Small intestine (tissue), 7 donors: ENCODE measurements around the gene EGLN1. TPM values are rescaled to one million over a fixed set of nuclear protein-coding genes. Genes with fewer than 3 reads are reported as not detected.

ENCODE experiments used
- DNase-seq, 2 donors: peaks; one replicate each; pipeline versions ENCODE4 v3.0.0 to v3.0.0-alpha.2; 2013
- FAIRE-seq: peaks from 2 replicates; lab custom pipeline; 2012; peaks lifted over from hg19 to GRCh38; lab: Jason Lieb, UNC
- H3K27ac ChIP-seq, 3 donors: one replicate each; pipeline ENCODE4 v1.5.1; 2013; ENCODE audit warnings: low read length in 2 of 3, mild to moderate bottlenecking in 2 of 3, control low read depth in 1 of 3, inconsistent platforms in 1 of 3, low read depth in 1 of 3, moderate library complexity in 1 of 3
- H3K27me3 ChIP-seq, 3 donors: one replicate each; pipeline ENCODE4 v1.6.1; 2013; ENCODE audit warnings: low read length in 3 of 3, inconsistent platforms in 1 of 3; ENCODE audit not compliant: control insufficient read depth in 3 of 3, insufficient read depth in 3 of 3
- H3K36me3 ChIP-seq, 3 donors: one replicate each; pipeline ENCODE4 v1.6.1; 2013; ENCODE audit warnings: low read length in 3 of 3, inconsistent platforms in 1 of 3, low read depth in 1 of 3, mild to moderate bottlenecking in 1 of 3, moderate library complexity in 1 of 3; ENCODE audit not compliant: control insufficient read depth in 3 of 3, insufficient read depth in 2 of 3
- H3K4me1 ChIP-seq, 3 donors: one replicate each; pipeline ENCODE4 v1.6.1; 2013; ENCODE audit warnings: low read length in 2 of 3, inconsistent platforms in 1 of 3, low read depth in 1 of 3, mild to moderate bottlenecking in 1 of 3, moderate library complexity in 1 of 3; ENCODE audit not compliant: control insufficient read depth in 3 of 3, insufficient read depth in 2 of 3
- H3K4me3 ChIP-seq, 3 donors: one replicate each; pipeline ENCODE4 v1.5.1; 2013; ENCODE audit warnings: low read length in 3 of 3, control low read depth in 1 of 3, inconsistent platforms in 1 of 3, low read depth in 1 of 3, mild to moderate bottlenecking in 1 of 3, moderate library complexity in 1 of 3
- H3K9me3 ChIP-seq, 2 donors: one replicate each; pipeline ENCODE4 v1.6.1; 2013; ENCODE audit warnings: low read depth in 1 of 2, low read length in 1 of 2; ENCODE audit not compliant: control insufficient read depth in 2 of 2, insufficient read depth in 1 of 2
- WGBS, 3 donors: extraction: QIAGEN DNeasy Blood & Tissue Kit; methylation state at CpG; one replicate each; pipeline ENCODE4 v1.1.7; 2013; 5-methylcytosine and 5-hydroxymethylcytosine counted together
- polyA plus RNA-seq, 4 donors: library from polyadenylated mRNA; stranded (reverse) in 3 of 4; unstranded in 1 of 4; fragments of 200-250 nt in 3 of 4; fragments of 120-200 nt in 1 of 4; gene quantifications; one replicate each; pipeline versions ENCODE4 v1.2.1 to v1.2.3, GENCODE V29; 2013
- donor health status: healthy with polysubstance abuse.
- donor health status: control.
- donor health status: control.
- donor health status: Bipolar disorder and iron deficiency.
- donor health status: healthy.

The EGLN1 gene
- polyA plus RNA-seq, 4 donors, result 15.1 to 27.8 (median 22.2) TPM

- FAIRE-seq (no peak), DNase-seq (no peak)
- Histone ChIP-seq H3K9me3 (no peaks in the 10 kb centered on the region), H3K4me1 (peaks cover 0 to 9% (median 7%) of the 10 kb centered on the region in 3 donors), H3K27ac (no peak overlapping the region), H3K4me3 (no peak overlapping the region), H3K36me3 (peaks cover 0 to 15% (median 2%) of the 10 kb centered on the region in 3 donors), H3K27me3 (no peaks in the 10 kb centered on the region)
- 90 to 97% (median 93%) methylated on average over 5 of the region's 5 CpGs for WGBS, 3 donors
These were observed 7.0 kb downstream of the EGLN1 start for GRCh38 chr1:231415018-231415583.

- no peaks in the 10 kb centered on the region for H3K27me3 ChIP-seq
- no peaks in the 10 kb centered on the region for H3K9me3 ChIP-seq
- 88 to 91% (median 89%) methylated on average over 7 of the region's 7 CpGs for WGBS, 3 donors
- no peak overlapping the region for H3K27ac ChIP-seq
- FAIRE-seq (no peak), DNase-seq (no peak)
- peaks cover under 1 to 9% (median 7%) of the 10 kb centered on the region in 3 donors for H3K4me1 ChIP-seq
- peaks cover 0 to 15% (median 2%) of the 10 kb centered on the region in 3 donors for H3K36me3 ChIP-seq
- H3K4me3 ChIP-seq, result no peak overlapping the region
These were observed 7.6 kb downstream of the EGLN1 start for GRCh38 chr1:231414260-231415016.

- FAIRE-seq, result no peak
- H3K4me1 ChIP-seq, result peaks cover 5 to 12% (median 6%) of the 10 kb centered on the region in 3 donors
- H3K27me3 ChIP-seq, result no peaks in the 10 kb centered on the region
- WGBS, 3 donors, result 81 to 91% (median 89%) methylated on average over 2 of the region's 2 CpGs
- DNase-seq, result no peak
- H3K9me3 ChIP-seq, result no peaks in the 10 kb centered on the region
- no peak overlapping the region for H3K4me3 ChIP-seq
- no peak overlapping the region for H3K27ac ChIP-seq
- peaks cover 0 to 15% (median 2%) of the 10 kb centered on the region in 3 donors for H3K36me3 ChIP-seq
These were observed 8.4 kb downstream of the EGLN1 start for GRCh38 chr1:231413749-231414082.

GRCh38 chr1:231411036-231411531 lies 11.0 kb downstream of the EGLN1 start:
- Histone ChIP-seq H3K27ac (no peak overlapping the region), H3K9me3 (no peaks in the 10 kb centered on the region), H3K4me3 (no peak overlapping the region), H3K27me3 (no peaks in the 10 kb centered on the region), H3K36me3 (peaks cover 0 to 12% (median 2%) of the 10 kb centered on the region in 3 donors), H3K4me1 (peaks cover 14 to 28% (median 18%) of the 10 kb centered on the region in 3 donors)
- FAIRE-seq (no peak), DNase-seq (no peak)
- 82 to 91% (median 83%) methylated on average over 2 of the region's 2 CpGs for WGBS, 3 donors

GRCh38 chr1:231410036-231410612 lies 12.0 kb downstream of the EGLN1 start:
- no peak overlapping the region for H3K4me3 ChIP-seq

GRCh38 chr1:231408528-231409094 lies 13.5 kb downstream of the EGLN1 start:
- Histone ChIP-seq H3K4me3 (no peak overlapping the region), H3K9me3 (no peaks in the 10 kb centered on the region), H3K27me3 (no peaks in the 10 kb centered on the region), H3K27ac (peak overlapping the region in 2 of 3 donors; percentile 2 to 69), H3K36me3 (peaks cover 0 to 4% (median 2%) of the 10 kb centered on the region in 3 donors), H3K4me1 (peaks cover 15 to 32% (median 18%) of the 10 kb centered on the region in 3 donors)
- no peak for DNase-seq
- no peak for FAIRE-seq
- 68 to 72% (median 71%) methylated on average over 6 of the region's 6 CpGs for WGBS, 3 donors

More at GRCh38 chr1:231410036-231410612, 12.0 kb downstream of the EGLN1 start:
- no peak for FAIRE-seq
- H3K4me1 ChIP-seq, result peaks cover 15 to 32% (median 18%) of the 10 kb centered on the region in 3 donors
- H3K27ac ChIP-seq, result no peak overlapping the region
- H3K27me3 ChIP-seq, result no peaks in the 10 kb centered on the region
- H3K36me3 ChIP-seq, result peaks cover 0 to 9% (median 2%) of the 10 kb centered on the region in 3 donors
- DNase-seq, result no peak
- H3K9me3 ChIP-seq, result no peaks in the 10 kb centered on the region
- 80 to 91% (median 85%) methylated on average over 2 of the region's 2 CpGs for WGBS, 3 donors

GRCh38 chr1:231407547-231408396 lies 14.3 kb downstream of the EGLN1 start:
- Histone ChIP-seq H3K4me3 (no peak overlapping the region), H3K4me1 (peaks cover 15 to 32% (median 18%) of the 10 kb centered on the region in 3 donors), H3K27me3 (no peaks in the 10 kb centered on the region), H3K9me3 (no peaks in the 10 kb centered on the region), H3K36me3 (peaks cover 0 to 2% (median 0%) of the 10 kb centered on the region in 3 donors), H3K27ac (peak overlapping the region; percentile 68 to 76 (median 69))
- WGBS, 3 donors, result 13 to 37% (median 21%) methylated on average over 6 of the region's 6 CpGs
- DNase-seq (peak; percentile 79 to 82), FAIRE-seq (no peak)
